A204.1 (cell line): Measurements from ENCODE around the gene PBX1.
A peak's percentile ranks its signal among the peaks of the same experiment; 100 is the strongest.
"Not testable (repeated sequence)": the region's sequence is repeated elsewhere in the genome, so short reads cannot be mapped to it uniquely, and the experiment has no call there.

ENCODE experiments used
- FAIRE-seq: peaks from 2 replicates; lab custom pipeline; 2012; peaks lifted over from hg19 to GRCh38; lab: Jason Lieb, UNC

Gene PBX1

GRCh38 chr1:164644268-164644667 is 85.3 kb downstream of the PBX1 start:
- no peak for FAIRE-seq

DNA sequence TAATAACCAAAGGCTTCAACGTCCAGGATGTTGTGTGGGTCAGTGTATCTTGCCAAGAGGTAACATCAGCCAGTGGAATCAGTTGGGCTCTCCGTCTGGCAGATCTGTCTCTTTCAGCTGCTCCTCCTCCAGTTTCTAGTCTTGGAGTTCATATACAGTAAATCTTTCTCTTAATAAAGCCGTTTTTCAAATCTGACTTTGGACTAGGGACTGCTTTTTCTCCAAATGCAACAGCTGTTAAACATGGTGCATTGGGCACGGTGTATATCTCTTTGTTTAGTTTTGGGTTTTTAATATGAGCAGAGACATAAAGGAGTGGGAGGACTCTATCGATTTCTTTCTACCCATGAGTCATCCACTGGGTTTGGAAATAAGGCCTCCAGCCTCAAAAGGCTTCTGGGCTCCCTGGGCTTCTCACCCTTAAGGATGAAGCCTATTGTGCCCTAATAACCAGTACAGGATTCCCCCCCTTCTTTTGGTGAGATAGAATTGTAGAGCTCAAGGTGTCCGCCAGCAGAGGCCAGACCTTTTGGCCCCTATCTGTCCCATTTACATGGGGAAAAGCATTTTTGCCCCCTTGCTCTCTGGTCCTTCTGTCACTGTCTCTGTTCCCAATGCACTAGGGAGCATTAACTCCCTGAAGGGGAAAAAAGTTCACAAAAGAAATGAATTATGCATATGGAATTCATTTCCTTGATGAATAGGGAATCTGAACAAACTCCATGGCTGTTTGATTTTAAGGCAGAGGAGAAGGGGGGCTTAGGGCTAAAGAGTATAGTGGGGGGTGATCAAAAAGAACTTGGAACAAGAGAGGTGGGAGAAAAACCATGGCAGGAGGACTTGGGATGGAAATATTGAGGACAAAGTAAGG is 86.0 kb downstream of the PBX1 start:
- no peak for FAIRE-seq

DNA sequence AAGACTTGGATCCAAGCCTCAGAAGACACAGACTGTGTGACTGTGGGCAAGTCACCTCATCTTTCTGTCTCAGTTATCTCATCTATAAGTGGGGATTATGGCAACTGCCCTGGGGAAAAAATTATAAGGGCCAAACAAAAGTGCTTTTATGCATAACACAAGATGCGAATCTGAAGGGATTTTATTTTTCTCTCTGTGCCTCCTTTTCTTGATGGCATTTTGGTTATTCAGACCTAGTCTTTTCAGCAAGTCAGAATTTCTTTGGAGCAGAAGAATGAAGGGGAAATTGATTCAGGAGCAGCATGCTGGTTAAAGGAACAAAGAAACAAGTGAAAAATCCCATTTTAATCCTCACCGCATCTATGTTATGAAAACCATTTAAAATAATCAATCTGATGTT is 86.9 kb downstream of the PBX1 start:
- no peak for FAIRE-seq

GRCh38 chr1:164647211-164647610 is 88.2 kb downstream of the PBX1 start:
- FAIRE-seq, result no peak

DNA sequence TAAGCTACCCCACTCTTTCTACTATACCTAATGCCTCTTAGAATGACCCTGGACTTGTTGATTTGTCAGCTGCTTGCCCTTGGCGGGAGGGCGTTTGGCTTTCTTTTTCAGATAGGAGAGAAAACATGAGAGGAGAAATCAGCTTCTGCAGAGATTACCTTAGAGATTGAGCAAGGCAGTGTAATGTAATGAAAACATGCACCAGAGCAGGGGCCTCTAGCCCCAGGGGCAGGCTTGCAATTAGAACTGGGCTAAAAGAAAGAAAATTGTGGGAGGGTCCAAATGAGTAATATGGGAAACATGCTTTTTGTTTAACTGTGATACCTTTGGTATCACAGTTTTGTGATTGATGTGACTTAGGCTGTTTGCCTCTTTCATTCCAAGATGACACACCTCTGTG is 89.7 kb downstream of the PBX1 start:
- FAIRE-seq, result peak; percentile 73

DNA sequence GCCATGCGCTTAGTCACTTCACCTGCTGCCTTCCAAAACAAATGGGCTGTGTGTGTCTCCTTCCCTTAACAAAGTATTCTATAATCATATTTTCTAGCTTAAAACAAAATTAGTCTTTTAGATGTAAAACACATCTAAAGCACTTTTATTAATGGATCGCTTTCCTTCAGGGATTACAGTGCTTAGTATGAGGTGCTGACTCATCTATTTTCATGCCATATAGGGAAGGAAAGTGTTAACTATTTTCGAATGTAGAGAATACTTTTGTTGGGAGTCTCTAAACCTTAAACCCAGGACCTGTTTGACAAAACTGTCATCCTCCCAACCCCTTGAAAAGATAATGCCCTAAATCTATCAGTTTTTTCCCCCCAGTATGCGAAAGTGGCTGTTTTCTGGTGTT is 90.2 kb downstream of the PBX1 start:
- FAIRE-seq, result peak; percentile 14

DNA sequence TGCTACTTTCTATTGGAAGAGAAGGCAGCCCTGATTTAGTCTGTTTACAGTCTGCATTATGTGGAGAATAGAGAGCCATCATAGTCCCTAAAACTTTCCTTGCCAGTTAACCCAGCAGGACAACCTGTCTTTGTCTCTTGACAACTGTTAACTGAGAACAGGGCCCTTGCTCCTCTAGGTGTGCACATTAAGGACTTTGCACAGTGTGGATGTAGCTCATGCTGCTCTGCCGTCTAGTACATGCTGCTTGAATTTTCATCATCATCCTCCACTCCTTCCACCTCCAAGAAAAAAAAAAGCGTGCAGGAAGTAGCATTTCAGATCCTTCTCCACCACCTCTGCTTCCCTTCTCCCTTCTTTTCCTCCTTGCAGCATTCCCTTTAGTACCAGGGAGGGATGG is 91.5 kb downstream of the PBX1 start:
- FAIRE-seq, result no peak

DNA sequence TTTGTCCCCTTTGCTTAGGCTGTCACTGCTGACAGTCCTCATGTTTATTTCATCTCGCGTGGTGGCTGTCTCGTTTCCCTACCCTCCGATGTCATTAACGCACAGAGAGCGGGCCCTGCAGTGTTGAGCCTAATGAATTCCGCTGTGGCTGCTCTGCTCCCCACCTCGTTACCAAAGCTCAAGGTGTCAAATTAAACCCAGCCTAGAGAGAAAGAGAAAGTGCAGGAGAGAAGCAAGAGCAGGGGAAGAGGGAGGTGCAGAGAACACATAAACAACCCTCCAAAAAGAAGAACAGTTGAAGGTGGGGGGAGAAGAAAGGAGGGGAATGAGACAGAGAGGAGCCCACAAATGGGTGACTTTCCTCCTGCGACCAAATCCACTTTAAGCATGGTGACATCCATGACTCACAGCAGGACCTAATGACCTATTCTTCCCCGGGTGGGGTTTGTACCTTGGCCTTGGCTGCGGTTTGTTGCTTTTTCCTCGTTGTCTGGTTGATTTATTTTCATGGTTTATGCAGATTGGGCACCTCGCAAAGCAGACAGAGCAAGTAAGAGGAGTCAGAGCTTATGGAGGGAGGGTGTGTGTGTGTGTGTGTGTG is 92.5 kb downstream of the PBX1 start:
- no peak for FAIRE-seq

GRCh38 chr1:164652969-164653368 is 94.0 kb downstream of the PBX1 start:
- FAIRE-seq, result not testable (repeated sequence)

DNA sequence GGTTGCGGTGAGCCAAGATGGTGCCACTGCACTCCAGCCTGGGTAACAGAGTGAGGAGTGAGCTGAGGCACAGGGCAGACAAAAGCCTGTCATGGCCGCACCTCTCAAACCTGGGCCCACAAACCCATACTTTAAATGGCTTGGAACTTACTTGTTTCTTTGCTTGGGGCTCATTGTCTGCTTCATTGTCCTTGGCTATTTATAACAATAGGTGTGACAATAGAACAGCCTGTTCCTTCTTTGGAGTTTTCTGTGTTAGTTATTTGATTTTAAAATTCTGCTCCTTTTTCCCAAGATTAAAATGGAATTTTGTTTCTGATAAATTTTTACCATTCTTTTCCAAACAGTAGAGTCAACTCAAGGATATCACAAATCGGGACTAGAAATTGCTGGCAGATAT is 94.7 kb downstream of the PBX1 start:
- no peak for FAIRE-seq

- FAIRE-seq, result no peak
Measured at GRCh38 chr1:164654200-164654599, 95.2 kb downstream of the PBX1 start.

GRCh38 chr1:164658864-164659263 is 99.9 kb downstream of the PBX1 start:
- no peak for FAIRE-seq

DNA sequence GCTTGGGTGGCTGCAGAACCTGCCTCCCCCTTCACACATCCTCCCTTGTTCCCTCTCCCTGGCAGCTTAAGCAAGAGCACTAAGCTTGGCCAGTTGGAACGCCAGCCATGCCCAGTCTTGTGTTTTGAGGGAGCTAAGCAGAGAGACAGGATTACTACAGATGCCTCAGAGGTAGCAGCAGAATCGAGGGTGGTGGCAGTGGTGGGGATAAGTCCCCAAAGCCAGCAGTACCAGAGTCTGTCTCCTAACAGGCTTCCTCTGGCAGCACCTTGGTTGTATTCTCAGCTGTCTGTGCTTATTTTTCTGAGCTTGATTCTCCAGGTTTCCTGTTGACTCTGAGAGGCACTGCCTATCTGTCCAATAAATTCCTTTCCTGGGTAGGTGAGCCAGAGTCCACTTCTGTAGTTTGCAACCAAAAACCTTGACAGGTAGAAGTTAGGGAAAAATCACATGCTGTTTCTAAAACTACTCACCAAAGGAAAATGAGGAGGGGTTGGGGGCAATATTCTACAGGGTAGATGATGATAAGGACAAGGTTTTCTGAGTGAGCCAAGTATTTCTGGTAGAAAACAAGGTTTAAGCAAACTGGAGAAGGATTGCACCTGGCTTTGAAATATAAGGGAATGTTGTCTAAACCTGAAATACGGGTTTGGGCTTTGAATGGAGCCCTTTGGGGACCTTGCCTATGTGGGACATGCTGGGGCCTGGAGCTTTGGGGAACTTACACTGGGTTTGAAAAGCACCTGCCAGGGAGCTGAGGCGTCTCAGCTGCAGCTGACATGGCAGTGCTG is 100.8 kb downstream of the PBX1 start:
- no peak for FAIRE-seq

- no peak for FAIRE-seq
Measured at GRCh38 chr1:164660412-164660772, 101.4 kb downstream of the PBX1 start.

DNA sequence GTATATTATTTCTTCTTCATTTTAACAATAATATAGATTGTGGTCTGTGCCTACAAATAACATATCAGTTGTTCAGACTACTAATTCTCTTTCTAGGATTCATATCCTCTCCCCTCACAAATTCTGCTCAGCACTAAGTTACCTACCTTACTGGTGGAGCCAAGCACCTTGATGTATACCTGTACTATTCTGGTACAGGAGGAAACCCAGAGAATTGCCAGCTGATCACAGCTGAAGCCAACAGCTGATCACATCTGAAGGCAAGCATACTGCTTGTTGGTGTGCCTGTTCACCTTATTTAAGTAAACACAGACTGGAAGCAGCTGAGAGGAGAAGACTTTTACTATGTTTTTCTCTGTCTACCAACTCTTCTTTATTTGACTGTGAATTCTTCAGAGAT is 101.8 kb downstream of the PBX1 start:
- FAIRE-seq, result no peak

DNA sequence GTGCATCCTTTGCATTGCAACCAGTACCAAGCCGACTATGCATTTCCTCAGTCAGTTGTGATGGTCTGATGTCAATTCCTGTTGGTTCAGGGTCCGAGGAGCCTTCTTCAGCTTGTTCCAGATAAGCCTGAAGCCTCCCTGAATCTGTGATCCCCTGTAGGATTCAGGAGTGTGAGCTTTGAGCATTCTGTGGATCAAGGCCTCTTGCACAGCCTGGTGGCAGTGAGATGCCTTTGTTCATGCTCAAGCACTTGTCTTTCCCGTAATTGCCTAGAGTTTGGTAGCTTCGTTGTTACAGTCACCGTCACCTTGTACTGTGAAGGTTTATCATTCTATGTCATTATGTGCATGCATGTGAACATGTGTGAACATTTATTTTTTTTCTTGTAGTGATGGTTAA is 103.5 kb downstream of the PBX1 start:
- FAIRE-seq, result no peak

- FAIRE-seq, result no peak
Measured at GRCh38 chr1:164662955-164663354, 104.0 kb downstream of the PBX1 start.

DNA sequence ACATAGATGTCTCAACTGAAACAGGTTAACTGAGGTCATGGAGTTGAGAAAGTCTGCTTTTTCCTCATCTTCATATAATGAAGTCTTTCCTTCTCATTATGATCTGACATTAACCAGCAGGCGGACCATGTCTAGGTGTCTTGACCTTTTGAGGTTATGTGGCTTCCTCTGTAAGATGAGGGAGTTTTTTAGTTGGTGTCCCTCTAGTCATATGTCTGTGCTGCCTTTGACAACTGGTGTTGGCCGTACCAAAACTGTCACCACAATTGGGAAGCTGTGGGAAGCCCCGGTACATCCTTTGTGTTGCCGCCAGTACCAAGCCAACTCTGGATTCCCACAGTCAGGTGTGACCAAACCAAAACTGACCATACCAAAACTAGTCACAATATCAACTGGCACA is 105.1 kb downstream of the PBX1 start:
- no peak for FAIRE-seq

- FAIRE-seq, result no peak
Measured at GRCh38 chr1:164667001-164667400, 108.0 kb downstream of the PBX1 start.

- no peak for FAIRE-seq
Measured at GRCh38 chr1:164667600-164667999, 108.6 kb downstream of the PBX1 start.

- FAIRE-seq, result no peak
Measured at GRCh38 chr1:164668491-164669400, 109.8 kb downstream of the PBX1 start.

DNA sequence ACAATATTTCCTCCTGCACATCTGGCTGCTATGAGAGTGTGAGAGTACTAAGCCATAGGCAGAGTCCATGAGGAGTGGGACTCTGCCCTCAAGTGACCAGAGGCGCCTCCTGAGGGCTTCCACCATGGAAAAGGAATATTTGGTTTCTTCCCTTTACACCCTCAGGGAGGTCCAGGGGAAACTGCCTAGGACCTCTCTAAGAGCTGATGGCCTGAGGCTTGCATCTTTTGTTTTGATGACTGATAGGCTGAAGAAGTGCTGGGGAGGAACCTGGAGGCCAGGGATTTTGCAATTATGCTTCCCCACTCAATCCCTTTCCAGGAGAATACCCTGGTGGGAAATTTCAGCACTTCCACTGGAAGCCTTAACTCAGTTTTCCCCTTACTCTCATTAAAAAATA is 111.0 kb downstream of the PBX1 start:
- no peak for FAIRE-seq
